T-cell (primary cell): ENCODE measurements around the gene GXYLT2. TPM values are rescaled to one million over a fixed set of nuclear protein-coding genes. Genes with fewer than 3 reads are reported as not detected.

Experiments
- ATAC-seq, 4 experiments: fragments of 200-7000 bp in 3 of 4; fragments of 150-1000 bp in 1 of 4; cut with Tn5 transposase; replicated peaks in 1 of 4; 1 replicate in 3 of 4; 2 replicates in 1 of 4; pipeline ENCODE4 v1.10.0; 2021; ENCODE audit warnings: moderate library complexity in 3 of 4, mild to moderate bottlenecking in 2 of 4, moderate number of reproducible peaks in 1 of 4
- CTCF ChIA-PET, 2 donors: fragments of 300-600 bp; sonication (Branson Sonifier 250); formaldehyde crosslinking; loops; one replicate each; lab custom pipeline; 2022; ENCODE audit warnings: antibody characterized with exemption in 2 of 2; lab: Charles Lee
- POLR2A ChIA-PET, 2 donors: fragments of 300-600 bp; sonication (Branson Sonifier 250); formaldehyde crosslinking; loops; one replicate each; lab custom pipeline; 2022; ENCODE audit warnings: antibody characterized with exemption in 2 of 2; lab: Charles Lee
- DNase-seq, 35 experiments: peaks; one replicate each; pipeline versions ENCODE4 v3.0.0 to v3.0.0-alpha.2; 2013 to 2023
- H3K27ac ChIP-seq: one replicate; pipeline ENCODE4 v1.5.1; 2013; ENCODE audit warnings: low read length
- H3K27me3 ChIP-seq, 2 experiments: replicated peaks in 1 of 2; 1 replicate in 1 of 2; 2 replicates in 1 of 2; pipeline versions ENCODE4 v1.6.1 to v1.7.0; 2013; ENCODE audit warnings: low read length in 1 of 2, mixed read lengths in 1 of 2; ENCODE audit not compliant: control insufficient read depth in 2 of 2, insufficient read depth in 2 of 2; ENCODE audit errors: extremely low read depth in 1 of 2
- H3K36me3 ChIP-seq, 2 donors: 1 replicate in 1 of 2; 2 replicates in 1 of 2; pipeline versions ENCODE4 v1.6.1 to v1.7.0; 2013; ENCODE audit warnings: low read length in 1 of 2; ENCODE audit not compliant: control insufficient read depth in 2 of 2, insufficient read depth in 1 of 2; ENCODE audit errors: extremely low read depth in 1 of 2
- H3K4me1 ChIP-seq, 2 experiments: 1 replicate in 1 of 2; 2 replicates in 1 of 2; pipeline versions ENCODE4 v1.6.1 to v1.7.0; 2013; ENCODE audit warnings: low read length in 2 of 2, mixed read lengths in 1 of 2; ENCODE audit not compliant: insufficient read depth in 2 of 2, control insufficient read depth in 1 of 2; ENCODE audit errors: extremely low read depth in 1 of 2
- H3K4me3 ChIP-seq, 2 donors: 1 replicate in 1 of 2; 2 replicates in 1 of 2; pipeline versions ENCODE4 v1.5.1 to v1.7.0; 2013; ENCODE audit warnings: mild to moderate bottlenecking in 2 of 2, low read length in 1 of 2, moderate library complexity in 1 of 2; ENCODE audit not compliant: control insufficient read depth in 1 of 2; ENCODE audit errors: extremely low read depth in 1 of 2
- H3K9me3 ChIP-seq: 2 replicates; pipeline ENCODE4 v1.7.0; 2013
- H3K27ac Mint-ChIP-seq, 2 donors: one replicate each; pipeline ENCODE4 v1.8.0; 2020 to 2021; ENCODE audit warnings: mild to moderate bottlenecking in 2 of 2, mixed read lengths in 2 of 2
- H3K27me3 Mint-ChIP-seq, 2 donors: one replicate each; pipeline ENCODE4 v1.8.0; 2021 to 2022; ENCODE audit warnings: mixed read lengths in 2 of 2
- H3K36me3 Mint-ChIP-seq: one replicate; pipeline ENCODE4 v1.8.0; 2021; ENCODE audit warnings: mixed read lengths
- H3K4me1 Mint-ChIP-seq, 3 donors: one replicate each; pipeline ENCODE4 v1.8.0; 2020 to 2022; ENCODE audit warnings: mixed read lengths in 3 of 3, mild to moderate bottlenecking in 1 of 3
- H3K4me3 Mint-ChIP-seq, 3 donors: one replicate each; pipeline ENCODE4 v1.8.0; 2020 to 2022; ENCODE audit warnings: mild to moderate bottlenecking in 3 of 3, mixed read lengths in 3 of 3, moderate library complexity in 3 of 3
- H3K9me3 Mint-ChIP-seq, 3 donors: one replicate each; pipeline ENCODE4 v1.8.0; 2020 to 2022; ENCODE audit warnings: mixed read lengths in 3 of 3
- WGBS: methylation state at CpG from one replicate; pipeline ENCODE4 v1.1.5; 2013; ENCODE audit warnings: missing lambda C conversion rate; ENCODE audit not compliant: insufficient coverage; 5-methylcytosine and 5-hydroxymethylcytosine counted together
- total RNA-seq, 35 experiments: library from RNA in 6 of 35; stranded (reverse) in 6 of 35; fragments of 120-200 nt in 1 of 35; gene quantifications; one replicate each; pipeline versions ENCODE4 v1.2.1 to v1.2.4 and lab custom pipeline; 2013 to 2026

The GXYLT2 gene
- total RNA-seq, 5 donors from 2014 or later (not counting 1 experiment from before 2014, with no cell fraction given): 0.09 to 0.19 TPM; not detected in 3

- Mint-ChIP-seq H3K4me1 (no peaks in the 10 kb centered on the region), H3K27ac (no peak overlapping the region), H3K9me3 (peaks cover 0 to 4% (median 2%) of the 10 kb centered on the region in 3 donors), H3K4me3 (no peak overlapping the region), H3K36me3 (no peaks in the 10 kb centered on the region), H3K27me3 (peaks cover 0 to 9% of the 10 kb centered on the region in 2 donors)
- Histone ChIP-seq H3K4me1 (no peaks in the 10 kb centered on the region), H3K36me3 (no peaks in the 10 kb centered on the region), H3K27me3 (peaks cover 0 to 2% of the 10 kb centered on the region in 2 experiments), H3K9me3 (no peaks in the 10 kb centered on the region), H3K27ac (no peak overlapping the region), H3K4me3 (no peak overlapping the region)
- POLR2A ChIA-PET: no interaction called here
- DNase-seq (no peak), ATAC-seq (no peak)
- CTCF ChIA-PET: no interaction called here
Measured at GRCh38 chr3:72932416-72932815, 44.6 kb downstream of the GXYLT2 start.

- Histone ChIP-seq H3K27me3 (peaks cover 0 to under 1% of the 10 kb centered on the region in 2 experiments), H3K27ac (no peak overlapping the region), H3K9me3 (no peaks in the 10 kb centered on the region), H3K4me3 (no peak overlapping the region), H3K36me3 (no peaks in the 10 kb centered on the region), H3K4me1 (no peaks in the 10 kb centered on the region)
- Mint-ChIP-seq H3K4me3 (no peak overlapping the region), H3K9me3 (no peaks in the 10 kb centered on the region), H3K27me3 (peaks cover 0 to 7% of the 10 kb centered on the region in 2 donors), H3K36me3 (no peaks in the 10 kb centered on the region), H3K4me1 (peaks cover 0 to 2% (median 0%) of the 10 kb centered on the region in 3 donors), H3K27ac (no peak overlapping the region)
- ATAC-seq (peak; percentile 81 to 100 (median 89)), DNase-seq (peak in 31 of 35 experiments; percentile 3 to 69 (median 14))
- CTCF ChIA-PET: interaction anchor here (1.0 to 4.7 kb wide), 4 partner anchors 118 to 148 kb away, joined by 4 to 59 read pairs (median 16); no protein-coding TSS in a partner anchor
- WGBS: 80% methylated on average over 4 of the region's 5 CpGs
- POLR2A ChIA-PET: no interaction called here
Measured at GRCh38 chr3:72938471-72939265, 50.8 kb downstream of the GXYLT2 start.

GRCh38 chr3:72941245-72941644 lies 53.4 kb downstream of the GXYLT2 start:
- Mint-ChIP-seq H3K27ac (no peak overlapping the region), H3K36me3 (no peaks in the 10 kb centered on the region), H3K27me3 (no peaks in the 10 kb centered on the region), H3K4me3 (no peak overlapping the region), H3K4me1 (peaks cover 0 to 2% (median 0%) of the 10 kb centered on the region in 3 donors), H3K9me3 (no peaks in the 10 kb centered on the region)
- no peak overlapping the region for H3K27ac ChIP-seq
- H3K36me3 ChIP-seq: no peaks in the 10 kb centered on the region
- H3K27me3 ChIP-seq: no peaks in the 10 kb centered on the region
- DNase-seq (no peak), ATAC-seq (no peak)
- H3K4me1 ChIP-seq: no peaks in the 10 kb centered on the region
- 67% methylated on average over 1 of the region's 1 CpG for WGBS
- H3K4me3 ChIP-seq: no peak overlapping the region
- CTCF ChIA-PET: interaction anchor here (1.0 to 4.7 kb wide), 4 partner anchors 45 to 144 kb away, joined by 4 to 59 read pairs (median 21); no protein-coding TSS in a partner anchor
- no peaks in the 10 kb centered on the region for H3K9me3 ChIP-seq
- POLR2A ChIA-PET: no interaction called here

GRCh38 chr3:72942427-72942826 lies 54.6 kb downstream of the GXYLT2 start:
- Histone ChIP-seq H3K9me3 (no peaks in the 10 kb centered on the region), H3K36me3 (no peaks in the 10 kb centered on the region), H3K27me3 (no peaks in the 10 kb centered on the region), H3K27ac (no peak overlapping the region), H3K4me1 (no peaks in the 10 kb centered on the region), H3K4me3 (no peak overlapping the region)
- ATAC-seq (no peak), DNase-seq (no peak)
- H3K4me1 Mint-ChIP-seq: peaks cover 0 to 2% (median 0%) of the 10 kb centered on the region in 3 donors
- H3K36me3 Mint-ChIP-seq: no peaks in the 10 kb centered on the region
- no peak overlapping the region for H3K27ac Mint-ChIP-seq
- no peaks in the 10 kb centered on the region for H3K27me3 Mint-ChIP-seq
- WGBS: 89% methylated on average over 3 of the region's 5 CpGs
- H3K4me3 Mint-ChIP-seq: no peak overlapping the region
- H3K9me3 Mint-ChIP-seq: no peaks in the 10 kb centered on the region
- ChIA-PET CTCF (interaction anchor here (0.7 to 4.7 kb wide), 4 partner anchors 53 to 187 kb away, joined by 4 to 59 read pairs (median 4); no protein-coding TSS in a partner anchor), POLR2A (no interaction called here)

- Mint-ChIP-seq H3K36me3 (no peaks in the 10 kb centered on the region), H3K4me3 (no peak overlapping the region), H3K9me3 (no peaks in the 10 kb centered on the region), H3K27ac (no peak overlapping the region), H3K27me3 (no peaks in the 10 kb centered on the region), H3K4me1 (no peaks in the 10 kb centered on the region)
- Histone ChIP-seq H3K27me3 (no peaks in the 10 kb centered on the region), H3K9me3 (no peaks in the 10 kb centered on the region), H3K4me1 (no peaks in the 10 kb centered on the region), H3K36me3 (no peaks in the 10 kb centered on the region), H3K27ac (no peak overlapping the region), H3K4me3 (no peak overlapping the region)
- ChIA-PET CTCF (interaction anchor here (0.5 to 1.0 kb wide), 4 partner anchors 56 to 121 kb away, joined by 3 read pairs; no protein-coding TSS in a partner anchor), POLR2A (no interaction called here)
- DNase-seq (no peak), ATAC-seq (no peak)
- WGBS: 82% methylated on average over 3 of the region's 7 CpGs
Measured at GRCh38 chr3:72944696-72945095, 56.9 kb downstream of the GXYLT2 start.

GRCh38 chr3:72947715-72948490 lies 60.1 kb downstream of the GXYLT2 start:
- peaks cover 11 to 15% (median 14%) of the 10 kb centered on the region in 3 donors for H3K4me1 Mint-ChIP-seq

More at GRCh38 chr3:72947715-72948490, 60.1 kb downstream of the GXYLT2 start:
- no peaks in the 10 kb centered on the region for H3K9me3 ChIP-seq
- POLR2A ChIA-PET: no interaction called here
- DNase-seq: no peak
- H3K27ac ChIP-seq: no peak overlapping the region
- ATAC-seq: no peak
- H3K4me3 ChIP-seq: no peak overlapping the region
- no peaks in the 10 kb centered on the region for H3K27me3 ChIP-seq
- Mint-ChIP-seq H3K27me3 (no peaks in the 10 kb centered on the region), H3K4me3 (no peak overlapping the region), H3K36me3 (no peaks in the 10 kb centered on the region), H3K9me3 (no peaks in the 10 kb centered on the region), H3K27ac (no peak overlapping the region)
- H3K36me3 ChIP-seq: no peaks in the 10 kb centered on the region
- WGBS: 83% methylated on average over 1 of the region's 8 CpGs
- CTCF ChIA-PET: interaction anchor here (0.6 to 1.6 kb wide), 5 partner anchors 12 to 109 kb away, joined by 3 to 6 read pairs (median 4); no protein-coding TSS in a partner anchor
- peaks cover 3 to 11% of the 10 kb centered on the region in 2 experiments for H3K4me1 ChIP-seq
